Kidney (tissue), 14 donors: Measurements from ENCODE around the gene PARG. TPM values are rescaled to one million over a fixed set of nuclear protein-coding genes. Genes with fewer than 3 reads are reported as not detected.

Experiments
- DNase-seq, 5 donors: peaks; one replicate each; pipeline ENCODE4 v3.0.0-alpha.2; 2013 to 2020
- FAIRE-seq: peaks from 2 replicates; lab custom pipeline; 2012; peaks lifted over from hg19 to GRCh38; lab: Jason Lieb, UNC
- H3K27ac ChIP-seq, 2 donors: one replicate each; pipeline ENCODE4 v1.7.0; 2013; ENCODE audit warnings: low read depth in 2 of 2, low read length in 2 of 2, inconsistent platforms in 1 of 2
- H3K27me3 ChIP-seq: one replicate; pipeline ENCODE4 v1.7.1; 2013; ENCODE audit warnings: low read length, inconsistent platforms; ENCODE audit not compliant: control insufficient read depth, insufficient read depth
- H3K36me3 ChIP-seq, 3 donors: one replicate each; pipeline versions ENCODE4 v1.7.0 to v1.7.1; 2013; ENCODE audit warnings: low read length in 3 of 3, control low read depth in 1 of 3, inconsistent platforms in 1 of 3; ENCODE audit not compliant: insufficient read depth in 3 of 3, control insufficient read depth in 2 of 3
- H3K4me1 ChIP-seq, 3 donors: one replicate each; pipeline versions ENCODE4 v1.7.0 to v1.7.1; 2013; ENCODE audit warnings: low read length in 3 of 3, inconsistent platforms in 1 of 3, low read depth in 1 of 3; ENCODE audit not compliant: control insufficient read depth in 2 of 3, insufficient read depth in 2 of 3
- H3K4me3 ChIP-seq, 3 donors: one replicate each; pipeline versions ENCODE4 v1.7.0 to v1.8.1; 2013; ENCODE audit warnings: low read length in 3 of 3, control low read depth in 1 of 3, inconsistent platforms in 1 of 3
- H3K9ac ChIP-seq, 3 donors: one replicate each; pipeline versions ENCODE4 v1.7.0 to v1.7.1; 2013; ENCODE audit warnings: low read length in 3 of 3, control low read depth in 1 of 3, inconsistent platforms in 1 of 3
- H3K9me3 ChIP-seq, 3 donors: one replicate each; pipeline versions ENCODE4 v1.7.0 to v1.7.1; 2013; ENCODE audit warnings: low read length in 3 of 3, control low read depth in 1 of 3, inconsistent platforms in 1 of 3; ENCODE audit not compliant: control insufficient read depth in 2 of 3, insufficient read depth in 1 of 3
- CTCF ChIP-seq: IDR thresholded peaks from 3 replicates; pipeline ENCODE4 v1.5.1; 2012; ENCODE audit warnings: mild to moderate bottlenecking, moderate library complexity, borderline replicate concordance; ENCODE audit not compliant: insufficient read depth; ENCODE audit errors: extremely low read depth
- intact Hi-C: fragments of 100-400 bp; cut with DNase I; formaldehyde crosslinking; loops from one replicate; pipeline ENCODE4 v1.11.1; 2022
- polyA plus RNA-seq: library from polyadenylated mRNA; stranded (reverse); fragments of 350-450 nt; fragmentation: Illumina TruSeq; extraction: RNeasy Lipid Tissue Mini Kit (QIAGEN cat#74804); gene quantifications from one replicate; pipeline ENCODE4 v1.2.3, GENCODE V29; 2014; ENCODE audit warnings: low read depth, low replicate concordance; ENCODE audit not compliant: insufficient read depth
- total RNA-seq: library from RNA; stranded (reverse); fragmentation: NEBNext Ultra II Directional; extraction: Animal tissue kit (Norgen Biotek cat#: 25700); gene quantifications from one replicate; pipeline ENCODE4 v1.2.1, GENCODE V29; 2021
- donor health status: control.
- donor health status: control.
- donor health status: control.
- donor health status: control.
- donor health status: control.
- donor health status: DM: yes; HTN: yes; CAD: no.
- donor health status: Normal renal cell carcinoma (clear cell type).

PARG gene
- total and polyA plus RNA-seq, 2 donors from 2014 or later: 7.8 to 30.3 TPM

DNA sequence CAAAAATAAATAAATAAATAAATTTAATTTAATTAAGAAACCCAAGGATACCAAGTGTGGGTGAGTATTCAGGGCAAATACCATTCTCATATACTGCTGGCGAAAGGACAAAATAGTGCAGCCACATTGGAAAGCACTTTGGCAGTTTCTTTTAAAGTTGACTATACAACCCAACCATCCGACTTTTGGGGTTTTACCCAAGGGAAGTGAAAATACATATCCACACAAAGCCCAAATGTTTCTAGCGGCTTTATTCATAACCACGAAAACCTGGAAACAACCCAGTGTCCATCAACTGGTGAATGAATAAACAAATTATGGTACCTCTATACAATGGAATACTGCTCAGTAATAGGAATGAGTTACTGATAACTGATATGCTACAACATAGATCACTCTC is 143.6 kb downstream of the PARG start:
- intact Hi-C loops: no loop called here
- Histone ChIP-seq H3K9me3 (no peaks in the 10 kb centered on the region), H3K9ac (no peak overlapping the region), H3K4me1 (no peaks in the 10 kb centered on the region), H3K4me3 (no peak overlapping the region), H3K36me3 (no peaks in the 10 kb centered on the region), H3K27ac (no peak overlapping the region), H3K27me3 (no peaks in the 10 kb centered on the region)
- no peak for FAIRE-seq
- no peak for TF ChIP-seq CTCF
- no peak for DNase-seq

- no peak for FAIRE-seq
- no peak overlapping the region for H3K27ac ChIP-seq
- H3K27me3 ChIP-seq: no peaks in the 10 kb centered on the region
- no peak for TF ChIP-seq CTCF
- no peak overlapping the region for H3K9ac ChIP-seq
- no peak overlapping the region for H3K4me3 ChIP-seq
- no peaks in the 10 kb centered on the region for H3K4me1 ChIP-seq
- H3K36me3 ChIP-seq: no peaks in the 10 kb centered on the region
- no peak for DNase-seq
- intact Hi-C loops: no loop called here
- H3K9me3 ChIP-seq: no peaks in the 10 kb centered on the region
These were observed 150.7 kb downstream of the PARG start for GRCh38 chr10:49791100-49791499.

GRCh38 chr10:49784681-49785080 is 157.1 kb downstream of the PARG start:
- Histone ChIP-seq H3K4me3 (no peak overlapping the region), H3K4me1 (no peaks in the 10 kb centered on the region), H3K27ac (no peak overlapping the region), H3K27me3 (no peaks in the 10 kb centered on the region), H3K36me3 (no peaks in the 10 kb centered on the region), H3K9me3 (no peaks in the 10 kb centered on the region), H3K9ac (no peak overlapping the region)
- DNase-seq (no peak), FAIRE-seq (no peak)
- TF ChIP-seq CTCF: no peak
- intact Hi-C loops: no loop called here

- no peak overlapping the region for H3K4me3 ChIP-seq
- no peak overlapping the region for H3K9ac ChIP-seq
- intact Hi-C loops: no loop called here
- DNase-seq: peak in 1 of 5 donors; percentile 13
- TF ChIP-seq CTCF: peak; percentile 23
- no peak overlapping the region for H3K27ac ChIP-seq
- H3K4me1 ChIP-seq: no peaks in the 10 kb centered on the region
- FAIRE-seq: no peak
- H3K36me3 ChIP-seq: no peaks in the 10 kb centered on the region
- no peaks in the 10 kb centered on the region for H3K27me3 ChIP-seq
- H3K9me3 ChIP-seq: no peaks in the 10 kb centered on the region
These were observed 158.2 kb downstream of the PARG start for GRCh38 chr10:49783645-49784044.
